Liver (tissue), 3 donors: ENCODE results near the gene NKD1.

ENCODE experiments used
- ATF3 ChIP-seq: IDR thresholded peaks from 2 replicates; pipeline ENCODE4 v1.6.1; 2016; ENCODE audit warnings: antibody characterized with exemption
- CTCF ChIP-seq: fragments of 150-350 bp; IDR thresholded peaks from 2 replicates; pipeline ENCODE4 v1.5.1; 2017; ENCODE audit warnings: improper control_type of control experiment, low read depth, low read length; ENCODE audit not compliant: missing input control
- GABPA ChIP-seq, 2 donors: IDR thresholded peaks in 1 of 2; conservative IDR thresholded peaks in 1 of 2; 2 replicates each; pipeline ENCODE4 v1.6.1; 2016; ENCODE audit warnings: antibody characterized with exemption in 2 of 2, mild to moderate bottlenecking in 1 of 2, moderate library complexity in 1 of 2
- HNF4A ChIP-seq, 2 donors: conservative IDR thresholded peaks; 2 replicates each; pipeline ENCODE4 v1.6.1; 2016; ENCODE audit warnings: antibody characterized with exemption in 2 of 2, mild to moderate bottlenecking in 2 of 2
- MAX ChIP-seq: IDR thresholded peaks from 2 replicates; pipeline ENCODE4 v1.6.1; 2016; ENCODE audit warnings: antibody characterized with exemption
- RAD21 ChIP-seq, 2 donors: IDR thresholded peaks; 2 replicates each; pipeline ENCODE4 v1.6.1; 2016; ENCODE audit warnings: antibody characterized with exemption in 2 of 2, mild to moderate bottlenecking in 2 of 2
- REST ChIP-seq: IDR thresholded peaks from 2 replicates; pipeline ENCODE4 v1.6.1; 2016; ENCODE audit warnings: antibody characterized with exemption, mild to moderate bottlenecking
- RXRA ChIP-seq, 2 donors: IDR thresholded peaks; 2 replicates each; pipeline ENCODE4 v1.6.1; 2017 to 2018; ENCODE audit warnings: antibody characterized with exemption in 2 of 2, mild to moderate bottlenecking in 1 of 2
- TAF1 ChIP-seq: conservative IDR thresholded peaks from 2 replicates; pipeline ENCODE4 v1.6.1; 2016; ENCODE audit warnings: antibody characterized with exemption, mild to moderate bottlenecking
- YY1 ChIP-seq: IDR thresholded peaks from 2 replicates; pipeline ENCODE4 v1.6.1; 2016; ENCODE audit warnings: antibody characterized with exemption, mild to moderate bottlenecking
- donor health status: healthy.
- donor health status: healthy.

GRCh38 chr16:50644245-50644644 lies 96.0 kb downstream of the NKD1 start:
- TF ChIP-seq CTCF (no peak), REST (no peak), YY1 (no peak), RAD21 (IDR thresholded peaks at IDR 0.05) (no peak), GABPA (IDR thresholded peaks at IDR 0.05 in 1 of 2, conservative IDR thresholded peaks at IDR 0.05 in 1 of 2) (no peak), TAF1 (no peak), MAX (no peak), RXRA (IDR thresholded peaks at IDR 0.05) (no peak), ATF3 (no peak), HNF4A (conservative IDR thresholded peaks at IDR 0.05) (no peak)
